DMS153 treated with DMSO at 0.1 percent for 48 hours (cell line): ENCODE results near the gene DUSP22.
"Not testable (repeated sequence)": the region's sequence is repeated elsewhere in the genome, so short reads cannot be mapped to it uniquely, and the experiment has no call there.

Experiments
- DNase-seq: peaks from one replicate; lab custom pipeline; 2025; ENCODE audit not compliant: unreplicated experiment; lab: John Stamatoyannopoulos, UW

The DUSP22 gene

GRCh38 chr6:377641-378020, 85.3 kb downstream of the DUSP22 start:
- DNase-seq, result not testable (repeated sequence)

- DNase-seq, result no peak
These were observed 86.0 kb downstream of the DUSP22 start for GRCh38 chr6:378090-378957.

GRCh38 chr6:378958-379409, 86.7 kb downstream of the DUSP22 start:
- DNase-seq, result no peak

- no peak for DNase-seq
These were observed 87.3 kb downstream of the DUSP22 start for GRCh38 chr6:379410-380181.

GRCh38 chr6:380234-381218, 88.2 kb downstream of the DUSP22 start:
- no peak for DNase-seq

GRCh38 chr6:381742-382461, 89.6 kb downstream of the DUSP22 start:
- DNase-seq, result no peak

- DNase-seq, result no peak
These were observed 90.9 kb downstream of the DUSP22 start for GRCh38 chr6:382883-383810.

GRCh38 chr6:383856-384255, 91.6 kb downstream of the DUSP22 start:
- DNase-seq, result no peak

- no peak for DNase-seq
These were observed 92.6 kb downstream of the DUSP22 start for GRCh38 chr6:384898-385297.

- DNase-seq, result no peak
These were observed 93.3 kb downstream of the DUSP22 start for GRCh38 chr6:385614-386013.

GRCh38 chr6:386688-387266, 94.5 kb downstream of the DUSP22 start:
- DNase-seq, result no peak

GRCh38 chr6:387293-387741, 95.0 kb downstream of the DUSP22 start:
- no peak for DNase-seq

GRCh38 chr6:388202-388903, 96.1 kb downstream of the DUSP22 start:
- DNase-seq, result no peak

- DNase-seq, result no peak
These were observed 96.9 kb downstream of the DUSP22 start for GRCh38 chr6:389143-389542.

- DNase-seq, result no peak
These were observed 97.3 kb downstream of the DUSP22 start for GRCh38 chr6:389622-390021.

GRCh38 chr6:390914-391558, 98.7 kb downstream of the DUSP22 start:
- DNase-seq, result no peak

- no peak for DNase-seq
These were observed 99.5 kb downstream of the DUSP22 start, which contains the start of gene IRF4 for GRCh38 chr6:391559-392440. IRF4 (plus strand) TSS chr6:391752; CDS start chr6:393153, 1,401 bp downstream.
